ENCODE data around the gene SHROOM2.

SHROOM2 gene

GRCh38 chrX:9749146-9749692 is 37.0 kb upstream of the SHROOM2 start:
- H3K9me3 ChIP-seq (ENCODE audit: control insufficient read depth, low read length) = no peaks in the 10 kb centered on the region
- H3K9ac ChIP-seq (ENCODE audit: low read length) = no peak overlapping the region
- H3K23ac ChIP-seq (ENCODE audit: low read length in 2 of 2) = no peak overlapping the region
- no peak overlapping the region for H2AFZ ChIP-seq (ENCODE audit: low read depth, low read length)
- no peak overlapping the region for H3K27ac ChIP-seq (ENCODE audit: low read length, poor library complexity, severe bottlenecking)
- H2BK12ac ChIP-seq (ENCODE audit: low read length in 2 of 2) = no peak overlapping the region
- WGBS = 100% methylated on average over 1 of the region's 11 CpGs
- no peak for DNase-seq
- no peak overlapping the region for H3K14ac ChIP-seq (ENCODE audit: low read length in 2 of 2)
- no peak overlapping the region for H3K18ac ChIP-seq (ENCODE audit: low read depth in 1 of 2, low read length in 2 of 2)
- H4K8ac ChIP-seq (ENCODE audit: low read length) = no peak overlapping the region
- no peak overlapping the region for H3K4me2 ChIP-seq (ENCODE audit: low read length, poor library complexity, severe bottlenecking)
- peaks cover 0 to 2% of the 10 kb centered on the region in 2 experiments for H3K27me3 ChIP-seq (ENCODE audit: control insufficient read depth in 1 of 2, insufficient read depth in 1 of 2, low read length in 2 of 2)
- no peak overlapping the region for H2BK15ac ChIP-seq (ENCODE audit: low read depth, poor library complexity, severe bottlenecking)
- H4K91ac ChIP-seq (ENCODE audit: low read length) = no peak overlapping the region
- H3K79me1 ChIP-seq (replicated peaks; ENCODE audit: low read length, poor library complexity, severe bottlenecking) = no peaks in the 10 kb centered on the region
- no peak overlapping the region for H2AK5ac ChIP-seq (ENCODE audit: low read length, severe bottlenecking)
- H2BK120ac ChIP-seq (ENCODE audit: low read depth, low read length) = no peak overlapping the region
- H3K4me3 ChIP-seq (ENCODE audit: insufficient read depth in 1 of 2, low read depth in 1 of 2, low read length in 2 of 2) = no peak overlapping the region
- no peak overlapping the region for H2BK5ac ChIP-seq (ENCODE audit: low read depth, low read length, poor library complexity, severe bottlenecking)
- H3K4me1 ChIP-seq (ENCODE audit: control insufficient read depth, insufficient read depth, low read depth, low read length) = peaks cover 5% of the 10 kb centered on the region
- H3K36me3 ChIP-seq (ENCODE audit: control insufficient read depth in 1 of 2, insufficient read depth in 2 of 2, low read depth in 1 of 2, low read length in 2 of 2) = no peaks in the 10 kb centered on the region
- H3K4ac ChIP-seq (ENCODE audit: low read depth in 1 of 2, low read length in 2 of 2) = no peak overlapping the region

- Histone ChIP-seq H3K27me3 (ENCODE audit: control insufficient read depth in 1 of 2, insufficient read depth in 1 of 2, low read length in 2 of 2) (peaks cover 0 to 3% of the 10 kb centered on the region in 2 experiments), H3K23ac (ENCODE audit: low read length in 2 of 2) (no peak overlapping the region), H3K18ac (ENCODE audit: low read depth in 1 of 2, low read length in 2 of 2) (no peak overlapping the region), H3K4me2 (ENCODE audit: low read length, poor library complexity, severe bottlenecking) (no peak overlapping the region), H2BK15ac (ENCODE audit: low read depth, poor library complexity, severe bottlenecking) (no peak overlapping the region), H2AFZ (ENCODE audit: low read depth, low read length) (no peak overlapping the region), H4K91ac (ENCODE audit: low read length) (no peak overlapping the region), H3K9me3 (ENCODE audit: control insufficient read depth, low read length) (peaks cover 9% of the 10 kb centered on the region), H3K4me1 (ENCODE audit: control insufficient read depth, insufficient read depth, low read depth, low read length) (no peaks in the 10 kb centered on the region), H3K79me1 (replicated peaks; ENCODE audit: low read length, poor library complexity, severe bottlenecking) (no peaks in the 10 kb centered on the region), H3K9ac (ENCODE audit: low read length) (no peak overlapping the region), H3K36me3 (ENCODE audit: control insufficient read depth in 1 of 2, insufficient read depth in 2 of 2, low read depth in 1 of 2, low read length in 2 of 2) (no peaks in the 10 kb centered on the region), H3K14ac (ENCODE audit: low read length in 2 of 2) (no peak overlapping the region), H2BK120ac (ENCODE audit: low read depth, low read length) (no peak overlapping the region), H2AK5ac (ENCODE audit: low read length, severe bottlenecking) (no peak overlapping the region), H2BK5ac (ENCODE audit: low read depth, low read length, poor library complexity, severe bottlenecking) (no peak overlapping the region), H3K27ac (ENCODE audit: low read length, poor library complexity, severe bottlenecking) (no peak overlapping the region), H3K4ac (ENCODE audit: low read depth in 1 of 2, low read length in 2 of 2) (no peak overlapping the region), H3K4me3 (ENCODE audit: insufficient read depth in 1 of 2, low read depth in 1 of 2, low read length in 2 of 2) (no peak overlapping the region), H4K8ac (ENCODE audit: low read length) (no peak overlapping the region), H2BK12ac (ENCODE audit: low read length in 2 of 2) (no peak overlapping the region)
- WGBS = 85% methylated on average over 7 of the region's 7 CpGs
- no peak for DNase-seq
These were observed 28.9 kb upstream of the SHROOM2 start for GRCh38 chrX:9757366-9757765.

- no peak for DNase-seq
- Histone ChIP-seq H2AFZ (ENCODE audit: low read depth, low read length) (no peak overlapping the region), H4K91ac (ENCODE audit: low read length) (no peak overlapping the region), H3K36me3 (ENCODE audit: control insufficient read depth in 1 of 2, insufficient read depth in 2 of 2, low read depth in 1 of 2, low read length in 2 of 2) (no peaks in the 10 kb centered on the region), H2BK120ac (ENCODE audit: low read depth, low read length) (no peak overlapping the region), H3K9ac (ENCODE audit: low read length) (no peak overlapping the region), H3K79me1 (replicated peaks; ENCODE audit: low read length, poor library complexity, severe bottlenecking) (no peaks in the 10 kb centered on the region), H2BK5ac (ENCODE audit: low read depth, low read length, poor library complexity, severe bottlenecking) (no peak overlapping the region), H2BK12ac (ENCODE audit: low read length in 2 of 2) (no peak overlapping the region), H2AK5ac (ENCODE audit: low read length, severe bottlenecking) (no peak overlapping the region), H2BK15ac (ENCODE audit: low read depth, poor library complexity, severe bottlenecking) (no peak overlapping the region), H4K8ac (ENCODE audit: low read length) (no peak overlapping the region), H3K27ac (ENCODE audit: low read length, poor library complexity, severe bottlenecking) (no peak overlapping the region), H3K4me2 (ENCODE audit: low read length, poor library complexity, severe bottlenecking) (no peak overlapping the region), H3K9me3 (ENCODE audit: control insufficient read depth, low read length) (peaks cover 9% of the 10 kb centered on the region), H3K27me3 (ENCODE audit: control insufficient read depth in 1 of 2, insufficient read depth in 1 of 2, low read length in 2 of 2) (peaks cover 0 to 3% of the 10 kb centered on the region in 2 experiments), H3K4ac (ENCODE audit: low read depth in 1 of 2, low read length in 2 of 2) (no peak overlapping the region), H3K23ac (ENCODE audit: low read length in 2 of 2) (no peak overlapping the region), H3K4me3 (ENCODE audit: insufficient read depth in 1 of 2, low read depth in 1 of 2, low read length in 2 of 2) (no peak overlapping the region), H3K14ac (ENCODE audit: low read length in 2 of 2) (no peak overlapping the region), H3K4me1 (ENCODE audit: control insufficient read depth, insufficient read depth, low read depth, low read length) (no peaks in the 10 kb centered on the region), H3K18ac (ENCODE audit: low read depth in 1 of 2, low read length in 2 of 2) (no peak overlapping the region)
- 90% methylated on average over 3 of the region's 4 CpGs for WGBS
These were observed 28.1 kb upstream of the SHROOM2 start for GRCh38 chrX:9758021-9758638.

GRCh38 chrX:9759337-9759736 is 26.9 kb upstream of the SHROOM2 start:
- no peak overlapping the region for H3K14ac ChIP-seq (ENCODE audit: low read length in 2 of 2)
- 87% methylated on average over 8 of the region's 8 CpGs for WGBS
- no peak for DNase-seq
- no peak overlapping the region for H2BK5ac ChIP-seq (ENCODE audit: low read depth, low read length, poor library complexity, severe bottlenecking)
- no peak overlapping the region for H4K8ac ChIP-seq (ENCODE audit: low read length)
- no peaks in the 10 kb centered on the region for H3K27me3 ChIP-seq (ENCODE audit: control insufficient read depth in 1 of 2, insufficient read depth in 1 of 2, low read length in 2 of 2)
- H3K36me3 ChIP-seq (ENCODE audit: control insufficient read depth in 1 of 2, insufficient read depth in 2 of 2, low read depth in 1 of 2, low read length in 2 of 2) = no peaks in the 10 kb centered on the region
- no peak overlapping the region for H3K18ac ChIP-seq (ENCODE audit: low read depth in 1 of 2, low read length in 2 of 2)
- no peak overlapping the region for H2BK120ac ChIP-seq (ENCODE audit: low read depth, low read length)
- H3K9me3 ChIP-seq (ENCODE audit: control insufficient read depth, low read length) = peaks cover 9% of the 10 kb centered on the region
- no peak overlapping the region for H3K23ac ChIP-seq (ENCODE audit: low read length in 2 of 2)
- no peak overlapping the region for H4K91ac ChIP-seq (ENCODE audit: low read length)
- H2BK15ac ChIP-seq (ENCODE audit: low read depth, poor library complexity, severe bottlenecking) = no peak overlapping the region
- no peak overlapping the region for H2BK12ac ChIP-seq (ENCODE audit: low read length in 2 of 2)
- no peak overlapping the region for H3K4me2 ChIP-seq (ENCODE audit: low read length, poor library complexity, severe bottlenecking)
- H2AFZ ChIP-seq (ENCODE audit: low read depth, low read length) = no peak overlapping the region
- no peak overlapping the region for H3K9ac ChIP-seq (ENCODE audit: low read length)
- H3K27ac ChIP-seq (ENCODE audit: low read length, poor library complexity, severe bottlenecking) = no peak overlapping the region
- H3K4me1 ChIP-seq (ENCODE audit: control insufficient read depth, insufficient read depth, low read depth, low read length) = no peaks in the 10 kb centered on the region
- H2AK5ac ChIP-seq (ENCODE audit: low read length, severe bottlenecking) = no peak overlapping the region
- no peak overlapping the region for H3K4me3 ChIP-seq (ENCODE audit: insufficient read depth in 1 of 2, low read depth in 1 of 2, low read length in 2 of 2)
- no peak overlapping the region for H3K4ac ChIP-seq (ENCODE audit: low read depth in 1 of 2, low read length in 2 of 2)
- H3K79me1 ChIP-seq (replicated peaks; ENCODE audit: low read length, poor library complexity, severe bottlenecking) = no peaks in the 10 kb centered on the region

Measured in mesenchymal stem cell (in vitro differentiated cells and primary cell).